Adrenal gland (tissue), 5 donors: Measurements from ENCODE around the gene CCL18.
"Not testable (repeated sequence)": the region's sequence is repeated elsewhere in the genome, so short reads cannot be mapped to it uniquely, and the experiment has no call there.

Experiments used
- POLR2A ChIP-seq, 2 donors: fragments of 450-650 bp; IDR thresholded peaks; one replicate each; pipeline ENCODE4 v1.6.1; 2017; ENCODE audit warnings: antibody characterized with exemption in 2 of 2, mild to moderate bottlenecking in 2 of 2, moderate library complexity in 1 of 2
- TF ChIP-seq, protein P1 (sequence below), 6 experiments: fragments of 450-650 bp in 4 of 6; fragments of 200-600 bp in 2 of 6; sonication (generic) in 1 of 6; IDR thresholded peaks; 1 replicate in 5 of 6; 2 replicates in 1 of 6; pipeline versions ENCODE4 v1.5.1 to v1.8.0; 2016 to 2021; ENCODE audit warnings: antibody characterized with exemption in 6 of 6, mild to moderate bottlenecking in 2 of 6, moderate library complexity in 1 of 6
- donor health status: DM: no; HTN: no; CAD: no.

- TF ChIP-seq, protein P1, sequence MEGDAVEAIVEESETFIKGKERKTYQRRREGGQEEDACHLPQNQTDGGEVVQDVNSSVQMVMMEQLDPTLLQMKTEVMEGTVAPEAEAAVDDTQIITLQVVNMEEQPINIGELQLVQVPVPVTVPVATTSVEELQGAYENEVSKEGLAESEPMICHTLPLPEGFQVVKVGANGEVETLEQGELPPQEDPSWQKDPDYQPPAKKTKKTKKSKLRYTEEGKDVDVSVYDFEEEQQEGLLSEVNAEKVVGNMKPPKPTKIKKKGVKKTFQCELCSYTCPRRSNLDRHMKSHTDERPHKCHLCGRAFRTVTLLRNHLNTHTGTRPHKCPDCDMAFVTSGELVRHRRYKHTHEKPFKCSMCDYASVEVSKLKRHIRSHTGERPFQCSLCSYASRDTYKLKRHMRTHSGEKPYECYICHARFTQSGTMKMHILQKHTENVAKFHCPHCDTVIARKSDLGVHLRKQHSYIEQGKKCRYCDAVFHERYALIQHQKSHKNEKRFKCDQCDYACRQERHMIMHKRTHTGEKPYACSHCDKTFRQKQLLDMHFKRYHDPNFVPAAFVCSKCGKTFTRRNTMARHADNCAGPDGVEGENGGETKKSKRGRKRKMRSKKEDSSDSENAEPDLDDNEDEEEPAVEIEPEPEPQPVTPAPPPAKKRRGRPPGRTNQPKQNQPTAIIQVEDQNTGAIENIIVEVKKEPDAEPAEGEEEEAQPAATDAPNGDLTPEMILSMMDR (IDR thresholded peaks at IDR 0.05): not testable (repeated sequence)
- TF ChIP-seq POLR2A (IDR thresholded peaks at IDR 0.05): not testable (repeated sequence)
Measured at GRCh38 chr17:36108265-36108664, 44.2 kb downstream of the CCL18 start.
